HEK293 (cell line): ENCODE results near the gene DENND1A.

Source experiments
- CTCF ChIA-PET: fragments of 350-600 bp; formaldehyde crosslinking; extraction: SDS; loops from one replicate; lab custom pipeline; 2021; ENCODE audit warnings: antibody characterized with exemption; lab: Yijun Ruan, JAX
- POLR2A ChIA-PET: fragments of 300-600 bp; formaldehyde crosslinking; extraction: SDS; loops from one replicate; lab custom pipeline; 2020; ENCODE audit warnings: antibody characterized with exemption, inconsistent platforms; lab: Yijun Ruan, JAX
- H3K27ac ChIP-seq: fragments of 200-500 bp; sonication (Bioruptor generic); 2 replicates; pipeline ENCODE4 v1.5.1; 2014; ENCODE audit warnings: low read depth, low read length, control low read depth, inconsistent platforms; ENCODE audit errors: extremely low read depth
- H3K36me3 ChIP-seq, 2 experiments: fragments of 200-500 bp in 1 of 2; sonication (Bioruptor generic) in 1 of 2; 1 replicate in 1 of 2; 2 replicates in 1 of 2; pipeline ENCODE4 v1.5.1; 2014 to 2017; ENCODE audit warnings: inconsistent platforms in 2 of 2, low read length in 2 of 2; ENCODE audit not compliant: control insufficient read depth in 2 of 2, insufficient read depth in 1 of 2
- H3K4me1 ChIP-seq: fragments of 200-500 bp; sonication (Bioruptor generic); 2 replicates; pipeline ENCODE4 v1.5.1; 2014; ENCODE audit warnings: mild to moderate bottlenecking, low read length, inconsistent platforms; ENCODE audit not compliant: control insufficient read depth, insufficient read depth
- H3K4me3 ChIP-seq: 2 replicates; pipeline ENCODE4 v1.5.1; 2011; ENCODE audit warnings: low read depth, mild to moderate bottlenecking, control low read depth, low read length, moderate library complexity
- H3K9me3 ChIP-seq: fragments of 200-500 bp; sonication (Bioruptor generic); 2 replicates; pipeline ENCODE4 v1.5.1; 2014; ENCODE audit warnings: low read depth, low read length, inconsistent platforms; ENCODE audit not compliant: control insufficient read depth, insufficient read depth
- FEZF1 ChIP-seq: fragments of 450-650 bp; formaldehyde crosslinking; IDR thresholded peaks from 2 replicates; pipeline ENCODE4 v1.5.1; 2016; ENCODE audit warnings: missing biosample characterization, missing genetic modification characterization
- HOXD13 ChIP-seq: sonication (generic); formaldehyde crosslinking; IDR thresholded peaks from 2 replicates; pipeline ENCODE4 v1.8.0; 2022; ENCODE audit warnings: missing genetic modification reagents, borderline replicate concordance
- RBAK ChIP-seq: fragments of 450-650 bp; formaldehyde crosslinking; IDR thresholded peaks from 2 replicates; pipeline ENCODE4 v1.5.1; 2016; ENCODE audit warnings: missing biosample characterization, missing genetic modification characterization
- REPIN1 ChIP-seq: fragments of 450-650 bp; formaldehyde crosslinking; IDR thresholded peaks from 2 replicates; pipeline ENCODE4 v1.5.1; 2017; ENCODE audit warnings: missing biosample characterization, missing genetic modification characterization, low read depth
- SP7 ChIP-seq: fragments of 450-650 bp; formaldehyde crosslinking; IDR thresholded peaks from 2 replicates; pipeline ENCODE4 v1.5.1; 2016; ENCODE audit warnings: missing biosample characterization, missing genetic modification characterization
- TSHZ1 ChIP-seq: fragments of 450-650 bp; formaldehyde crosslinking; IDR thresholded peaks from 2 replicates; pipeline ENCODE4 v1.5.1; 2016; ENCODE audit warnings: missing biosample characterization, missing genetic modification characterization, borderline replicate concordance
- WT1 ChIP-seq: fragments of 450-650 bp; formaldehyde crosslinking; IDR thresholded peaks from 2 replicates; pipeline ENCODE4 v1.5.1; 2016; ENCODE audit warnings: missing biosample characterization, missing genetic modification characterization
- ZBTB1 ChIP-seq: fragments of 450-650 bp; formaldehyde crosslinking; IDR thresholded peaks from 2 replicates; pipeline ENCODE4 v1.5.1; 2016; ENCODE audit warnings: missing biosample characterization, missing genetic modification characterization
- ZBTB49 ChIP-seq: fragments of 450-650 bp; formaldehyde crosslinking; IDR thresholded peaks from 2 replicates; pipeline ENCODE4 v1.5.1; 2016; ENCODE audit warnings: missing biosample characterization, missing genetic modification characterization, low read depth
- ZBTB6 ChIP-seq: fragments of 450-650 bp; formaldehyde crosslinking; IDR thresholded peaks from 2 replicates; pipeline ENCODE4 v1.5.1; 2017; ENCODE audit warnings: missing biosample characterization, missing genetic modification characterization
- ZFP41 ChIP-seq: fragments of 450-650 bp; formaldehyde crosslinking; IDR thresholded peaks from 2 replicates; pipeline ENCODE4 v1.5.1; 2016; ENCODE audit warnings: missing biosample characterization, missing genetic modification characterization, borderline replicate concordance
- ZNF280C ChIP-seq: fragments of 450-650 bp; formaldehyde crosslinking; IDR thresholded peaks from 2 replicates; pipeline ENCODE4 v1.5.1; 2016; ENCODE audit warnings: missing biosample characterization, missing genetic modification characterization
- ZNF37A ChIP-seq: fragments of 450-650 bp; IDR thresholded peaks from 2 replicates; pipeline ENCODE4 v1.5.1; 2018; ENCODE audit warnings: missing biosample characterization, missing genetic modification characterization
- ZNF518A ChIP-seq: fragments of 450-650 bp; formaldehyde crosslinking; conservative IDR thresholded peaks from 2 replicates; pipeline ENCODE4 v1.5.1; 2016; ENCODE audit warnings: low read depth, missing biosample characterization, missing genetic modification characterization
- ZNF544 ChIP-seq: fragments of 450-650 bp; formaldehyde crosslinking; IDR thresholded peaks from 2 replicates; pipeline ENCODE4 v1.5.0; 2017; ENCODE audit warnings: missing biosample characterization, missing genetic modification characterization
- ZNF639 ChIP-seq: fragments of 450-650 bp; formaldehyde crosslinking; IDR thresholded peaks from 2 replicates; pipeline ENCODE4 v1.5.1; 2016; ENCODE audit warnings: missing biosample characterization, missing genetic modification characterization
- ZNF701 ChIP-seq: fragments of 450-650 bp; formaldehyde crosslinking; IDR thresholded peaks from 2 replicates; pipeline ENCODE4 v1.5.1; 2016; ENCODE audit warnings: missing biosample characterization, missing genetic modification characterization
- ZNF768 ChIP-seq: fragments of 450-650 bp; formaldehyde crosslinking; IDR thresholded peaks from 2 replicates; pipeline ENCODE4 v1.5.1; 2018; ENCODE audit warnings: missing biosample characterization, mild to moderate bottlenecking, missing genetic modification characterization

DENND1A gene

GRCh38 chr9:123652416-123652815 is 277.5 kb downstream of the DENND1A start:
- TF ChIP-seq RBAK (tag by site-specific recombination): no peak
- TF ChIP-seq ZNF639 (tag by site-specific recombination): no peak
- TF ChIP-seq ZNF768 (tag by site-specific recombination): no peak
- no peak for TF ChIP-seq ZFP41 (tag by site-specific recombination)
- TF ChIP-seq ZNF544 (tag by site-specific recombination): no peak
- no peak for TF ChIP-seq ZBTB1 (tag by site-specific recombination)
- no peak for TF ChIP-seq ZNF701 (tag by site-specific recombination)
- no peak for TF ChIP-seq WT1 (tag by site-specific recombination)
- TF ChIP-seq TSHZ1: no peak
- TF ChIP-seq FEZF1: no peak
- no peak for TF ChIP-seq REPIN1 (tag by site-specific recombination)
- no peak for TF ChIP-seq ZNF37A
- TF ChIP-seq ZNF280C: no peak
- TF ChIP-seq HOXD13 (CRISPR knock-in tag): no peak
- no peak for TF ChIP-seq SP7 (tag by site-specific recombination)
- TF ChIP-seq ZNF518A (tag by site-specific recombination): no peak
- TF ChIP-seq ZBTB49 (tag by site-specific recombination): no peak
- no peak for TF ChIP-seq ZBTB6 (tag by site-specific recombination)
- CTCF ChIA-PET: interaction anchor here (0.7 kb wide), 1 partner anchor 69 kb away, joined by 3 read pairs; no protein-coding TSS in a partner anchor
- Histone ChIP-seq H3K36me3 (no peaks in the 10 kb centered on the region), H3K27ac (no peak overlapping the region), H3K4me1 (no peaks in the 10 kb centered on the region), H3K9me3 (no peaks in the 10 kb centered on the region), H3K4me3 (no peak overlapping the region)
- POLR2A ChIA-PET: no interaction called here
